ENCODE measurements around the gene MCTP1.

MCTP1 gene

GRCh38 chr5:95048628-95049027, 236.3 kb downstream of the MCTP1 start:
- TF ChIP-seq CTCF (IDR thresholded peaks at IDR 0.05; ENCODE audit: low read depth, low read length, missing control alignments): no peak
- in situ Hi-C loops (cut with HindIII; ENCODE audit: low sequenced_read_pairs): no loop called here
- no peak overlapping the region for H3K4me3 ChIP-seq (ENCODE audit: low read depth, low read length)
- DNase-seq (ENCODE audit: low read depth): no peak

GRCh38 chr5:95045181-95045965, 239.5 kb downstream of the MCTP1 start:
- DNase-seq (ENCODE audit: low read depth): no peak
- H3K4me3 ChIP-seq (ENCODE audit: low read depth, low read length): no peak overlapping the region
- TF ChIP-seq CTCF (IDR thresholded peaks at IDR 0.05; ENCODE audit: low read depth, low read length, missing control alignments): no peak
- in situ Hi-C loops (cut with HindIII; ENCODE audit: low sequenced_read_pairs): no loop called here

GRCh38 chr5:95044096-95044495, 240.8 kb downstream of the MCTP1 start:
- no peak for TF ChIP-seq CTCF (IDR thresholded peaks at IDR 0.05; ENCODE audit: low read depth, low read length, missing control alignments)
- in situ Hi-C loops (cut with HindIII; ENCODE audit: low sequenced_read_pairs): no loop called here
- no peak for DNase-seq (ENCODE audit: low read depth)

GRCh38 chr5:95043648-95044047, 241.2 kb downstream of the MCTP1 start:
- TF ChIP-seq CTCF (IDR thresholded peaks at IDR 0.05; ENCODE audit: low read depth, low read length, missing control alignments): no peak
- no peak overlapping the region for H3K4me3 ChIP-seq (ENCODE audit: low read depth, low read length)
- DNase-seq (ENCODE audit: low read depth): no peak
- in situ Hi-C loops (cut with HindIII; ENCODE audit: low sequenced_read_pairs): no loop called here

More at GRCh38 chr5:95044096-95044495, 240.8 kb downstream of the MCTP1 start:
- no peak overlapping the region for H3K4me3 ChIP-seq (ENCODE audit: low read depth, low read length)

- no peak for DNase-seq (ENCODE audit: low read depth)
- no peak for TF ChIP-seq CTCF (IDR thresholded peaks at IDR 0.05; ENCODE audit: low read depth, low read length, missing control alignments)
- no peak overlapping the region for H3K4me3 ChIP-seq (ENCODE audit: low read depth, low read length)
- in situ Hi-C loops (cut with HindIII; ENCODE audit: low sequenced_read_pairs): no loop called here
Measured at GRCh38 chr5:95043234-95043633, 241.7 kb downstream of the MCTP1 start.

GRCh38 chr5:95042037-95042436, 242.9 kb downstream of the MCTP1 start:
- in situ Hi-C loops (cut with HindIII; ENCODE audit: low sequenced_read_pairs): no loop called here
- H3K4me3 ChIP-seq (ENCODE audit: low read depth, low read length): no peak overlapping the region
- no peak for TF ChIP-seq CTCF (IDR thresholded peaks at IDR 0.05; ENCODE audit: low read depth, low read length, missing control alignments)
- DNase-seq (ENCODE audit: low read depth): no peak
